NCI-H2196 treated with DMSO at 0.1 percent for 48 hours (cell line): ENCODE results near the gene KRTAP12-1.

Source experiments
- DNase-seq: peaks from one replicate; lab custom pipeline; 2025; ENCODE audit not compliant: unreplicated experiment; lab: John Stamatoyannopoulos, UW

The KRTAP12-1 gene, protein sequence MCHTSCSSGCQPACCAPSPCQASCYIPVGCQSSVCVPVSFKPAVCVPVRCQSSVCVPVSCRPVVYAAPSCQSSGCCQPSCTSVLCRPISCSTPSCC

DNA sequence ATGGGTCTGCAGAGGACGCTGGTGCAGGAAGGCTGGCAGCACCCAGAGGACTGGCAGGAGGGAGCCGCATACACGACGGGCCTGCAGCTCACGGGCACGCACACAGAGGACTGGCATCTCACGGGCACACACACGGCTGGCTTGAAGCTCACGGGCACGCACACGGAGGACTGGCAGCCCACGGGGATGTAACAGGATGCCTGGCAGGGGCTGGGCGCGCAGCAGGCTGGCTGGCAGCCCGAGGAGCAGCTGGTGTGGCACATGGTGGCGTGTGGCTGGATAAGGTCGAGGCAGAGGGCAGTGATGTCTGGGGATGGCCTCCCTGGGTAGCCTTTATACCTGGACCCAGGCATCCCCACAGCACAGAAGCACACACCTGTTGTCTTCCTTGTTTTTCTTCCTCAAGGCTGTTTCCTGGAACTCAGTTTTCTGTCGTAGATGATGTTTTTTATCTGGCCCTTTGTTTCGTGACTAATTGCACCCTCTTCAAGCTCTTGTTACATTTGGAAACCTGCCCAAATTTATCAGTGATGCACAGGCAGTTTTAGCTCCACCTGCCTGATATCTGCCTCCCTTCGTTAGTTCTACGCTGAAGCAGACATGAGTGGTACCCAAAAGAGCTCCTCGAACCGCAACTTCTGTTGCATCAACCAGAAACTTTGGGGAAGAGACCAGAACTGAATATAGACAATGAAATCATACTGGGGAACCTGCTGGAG, at the start of gene KRTAP12-1:
Gene KRTAP12-1, minus strand, starts transcription at position 303 of the 719 bp plus-strand sequence. Its CDS starts 40 bp downstream, at position 263.
- peak; percentile 75 for DNase-seq

GRCh38 chr21:44730951-44731579, 49.1 kb upstream of the KRTAP12-1 start:
- no peak for DNase-seq

- no peak for DNase-seq
Observed at GRCh38 chr21:44730028-44730395, 48.0 kb upstream of the KRTAP12-1 start.

DNA sequence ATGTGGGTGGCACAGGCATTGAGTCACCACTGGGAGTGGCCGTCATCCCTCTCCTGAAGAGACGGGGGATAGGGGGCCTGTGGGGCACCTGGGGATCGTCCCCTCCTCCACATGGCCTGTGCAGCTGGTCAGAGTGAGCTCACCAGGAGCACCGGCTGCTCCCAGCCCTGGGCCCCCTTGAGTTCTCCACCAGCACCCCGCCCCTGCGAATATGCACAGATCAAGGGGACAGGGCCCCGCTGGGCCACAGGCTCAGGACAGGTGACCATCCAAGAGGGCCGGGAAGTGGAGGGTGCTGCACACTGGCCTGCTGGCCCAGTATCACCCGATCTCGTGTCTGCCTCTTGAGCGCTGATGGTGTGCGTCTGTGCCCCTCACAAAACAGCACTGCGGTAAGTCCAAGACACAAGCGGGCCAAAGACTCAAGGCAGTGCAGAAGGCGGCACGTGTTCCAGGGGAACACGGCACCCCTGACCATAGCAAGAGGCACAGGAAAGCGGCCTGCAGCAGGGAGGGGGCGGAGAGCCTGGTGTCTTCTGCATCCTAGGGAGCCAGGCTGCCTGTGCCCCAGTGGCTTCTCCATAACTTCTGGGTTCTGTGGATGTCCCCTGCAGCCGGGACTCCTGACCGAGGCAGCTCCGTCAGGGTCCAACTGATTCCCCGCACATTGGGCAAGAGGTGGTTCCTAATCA, 47.5 kb upstream of the KRTAP12-1 start:
- DNase-seq = no peak

GRCh38 chr21:44728716-44729115, 46.8 kb upstream of the KRTAP12-1 start:
- no peak for DNase-seq

DNA sequence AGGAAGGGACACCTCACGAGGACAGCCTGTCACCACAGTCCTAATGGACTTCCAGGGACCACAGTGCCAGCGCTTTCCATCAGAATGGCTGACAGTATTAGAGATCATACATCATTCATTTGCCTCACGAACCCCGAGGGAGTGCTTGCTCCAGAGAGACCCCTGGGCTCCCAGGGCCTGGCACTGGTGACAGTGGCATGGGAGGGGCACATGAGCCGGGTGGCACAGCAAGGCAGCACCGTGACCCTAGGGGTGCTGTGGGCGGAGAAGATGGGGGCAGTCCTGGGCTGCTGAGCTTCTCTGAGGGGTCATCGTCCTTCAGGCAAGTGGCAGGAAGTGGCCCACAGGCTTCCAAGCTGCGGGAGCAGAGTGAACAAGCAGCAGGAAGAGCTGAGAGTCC, 45.8 kb upstream of the KRTAP12-1 start:
- no peak for DNase-seq

GRCh38 chr21:44727321-44727720, 45.4 kb upstream of the KRTAP12-1 start:
- DNase-seq = no peak

- no peak for DNase-seq
Observed at GRCh38 chr21:44726826-44727225, 44.9 kb upstream of the KRTAP12-1 start.

DNA sequence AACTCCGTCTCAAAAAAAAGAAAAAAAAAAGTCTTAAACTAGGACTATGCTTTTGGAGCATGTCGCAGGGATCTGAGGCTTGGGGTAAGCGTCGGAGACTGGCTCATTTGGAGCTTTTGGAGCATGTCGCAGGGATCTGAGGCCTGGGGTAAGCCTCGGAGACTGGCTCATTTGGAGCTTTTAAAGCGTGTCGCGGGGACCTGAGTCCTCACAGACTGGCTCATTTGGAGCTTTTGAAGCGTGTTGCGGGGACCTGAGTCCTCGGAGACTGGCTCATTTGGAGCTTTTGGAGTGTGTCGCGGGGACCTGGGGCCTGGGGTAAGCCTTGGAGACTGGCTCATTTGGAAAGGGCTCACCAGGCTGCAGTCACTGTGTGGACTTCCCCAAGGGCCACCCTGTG, 43.0 kb upstream of the KRTAP12-1 start:
- DNase-seq = no peak

- DNase-seq = no peak
Observed at GRCh38 chr21:44724196-44724595, 42.2 kb upstream of the KRTAP12-1 start.

DNA sequence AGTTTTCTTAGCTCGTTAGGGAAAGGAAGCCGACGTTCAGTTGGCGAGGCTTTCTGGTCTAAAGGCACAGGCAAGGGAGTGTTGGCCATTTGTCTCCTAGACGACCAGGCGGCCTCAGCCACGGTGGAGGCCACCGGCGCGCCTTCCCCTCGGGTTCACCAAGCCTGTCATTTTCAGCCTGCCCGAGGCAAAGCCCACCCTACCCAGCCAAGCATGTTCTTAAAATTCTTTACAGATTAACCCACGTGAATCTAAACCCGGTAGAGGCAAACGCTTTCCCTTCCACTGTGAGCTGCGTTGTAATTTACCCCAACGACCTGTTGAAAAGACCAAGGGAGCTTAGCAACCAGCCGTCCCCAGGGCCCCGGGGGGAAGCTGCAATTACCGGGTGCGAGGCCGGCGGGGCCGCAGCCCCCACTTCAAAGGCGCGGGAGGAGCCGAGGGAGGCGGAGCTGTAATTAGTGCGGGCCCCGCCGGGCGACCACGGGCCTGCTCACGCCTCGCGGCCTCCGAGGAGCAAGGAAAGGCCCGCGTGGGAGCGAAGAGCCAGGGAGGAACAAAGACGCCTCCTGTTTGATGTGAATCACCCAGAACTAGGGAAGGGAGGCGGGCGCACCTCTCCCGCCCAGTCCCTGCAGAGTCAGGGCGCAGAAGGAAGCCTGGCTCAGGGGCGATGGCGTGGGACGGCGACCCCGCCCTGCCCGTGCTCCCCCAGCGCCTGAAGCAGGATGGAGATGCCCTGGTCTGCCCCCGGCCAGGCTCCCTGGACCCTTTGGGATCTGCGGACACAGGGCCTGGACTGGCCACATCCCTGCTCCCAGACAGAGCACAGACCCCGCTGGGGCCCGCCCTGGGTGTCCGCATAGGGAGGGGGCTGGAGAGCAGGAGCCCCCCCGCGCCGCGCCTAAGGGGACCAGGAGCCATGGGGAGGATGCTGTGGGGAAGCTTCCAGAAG, 41.5 kb upstream of the KRTAP12-1 start:
- DNase-seq = no peak

GRCh38 chr21:44722731-44723130, 40.8 kb upstream of the KRTAP12-1 start:
- DNase-seq = no peak

GRCh38 chr21:44720170-44720569, 38.2 kb upstream of the KRTAP12-1 start:
- no peak for DNase-seq

GRCh38 chr21:44718571-44718970, 36.6 kb upstream of the KRTAP12-1 start:
- no peak for DNase-seq

- no peak for DNase-seq
Observed at GRCh38 chr21:44718093-44718492, 36.1 kb upstream of the KRTAP12-1 start.

DNA sequence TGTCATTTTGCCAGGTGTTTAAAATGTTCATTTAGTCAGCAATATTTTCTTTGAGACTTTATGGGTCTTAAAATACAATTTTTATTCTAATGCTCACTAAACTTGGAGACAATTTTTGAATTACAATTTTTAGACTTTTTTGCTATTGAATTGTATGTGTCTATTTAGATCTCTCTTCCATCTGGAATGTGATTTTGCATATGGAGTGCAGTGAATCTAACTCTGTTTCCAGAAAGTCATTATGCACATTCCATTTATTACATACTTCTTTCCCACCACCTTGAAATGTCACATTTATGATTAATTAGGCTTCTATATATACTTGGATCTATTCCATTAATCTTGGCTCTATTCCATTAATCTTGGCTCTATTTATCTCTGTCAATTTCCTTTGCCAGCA, 35.0 kb upstream of the KRTAP12-1 start:
- DNase-seq = no peak

DNA sequence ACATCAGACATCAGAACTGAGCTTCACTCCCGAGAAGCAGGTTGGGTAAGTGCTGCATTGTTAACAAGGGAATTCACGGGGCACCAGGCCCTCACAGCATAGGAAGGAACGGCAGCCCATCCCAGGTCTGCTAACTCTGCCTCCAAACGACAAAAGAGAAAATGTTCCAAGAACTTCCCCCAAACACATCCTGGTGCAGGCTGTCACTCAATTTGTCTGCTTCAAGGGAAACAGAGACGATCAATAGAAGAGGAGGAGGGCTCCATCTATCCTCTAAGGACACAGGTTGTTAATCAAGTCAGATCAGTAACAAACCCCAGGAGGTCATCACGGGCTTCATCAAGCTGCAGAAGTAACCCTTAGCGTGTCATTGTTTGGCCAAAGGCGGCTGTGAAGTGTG, 32.9 kb upstream of the KRTAP12-1 start:
- DNase-seq = no peak

DNA sequence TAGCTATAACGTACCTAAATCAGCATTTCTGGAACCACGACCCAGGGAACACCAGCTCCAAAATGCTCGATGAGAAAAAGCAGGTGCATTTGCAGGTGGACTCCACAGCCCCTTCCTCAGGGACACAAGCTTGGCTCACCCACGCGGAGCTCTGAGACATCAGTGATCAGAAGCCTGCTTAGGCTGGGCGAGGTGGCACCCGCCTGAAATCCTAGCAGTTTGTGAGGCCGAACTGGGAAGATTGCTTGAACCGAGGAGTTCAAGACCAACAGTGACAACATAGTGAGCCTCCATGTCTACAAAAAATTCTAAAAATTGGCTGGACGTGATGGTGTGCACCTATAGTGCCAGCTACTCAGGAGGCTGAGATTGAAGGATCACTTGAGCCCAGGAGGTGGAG, 31.9 kb upstream of the KRTAP12-1 start:
- DNase-seq = no peak

DNA sequence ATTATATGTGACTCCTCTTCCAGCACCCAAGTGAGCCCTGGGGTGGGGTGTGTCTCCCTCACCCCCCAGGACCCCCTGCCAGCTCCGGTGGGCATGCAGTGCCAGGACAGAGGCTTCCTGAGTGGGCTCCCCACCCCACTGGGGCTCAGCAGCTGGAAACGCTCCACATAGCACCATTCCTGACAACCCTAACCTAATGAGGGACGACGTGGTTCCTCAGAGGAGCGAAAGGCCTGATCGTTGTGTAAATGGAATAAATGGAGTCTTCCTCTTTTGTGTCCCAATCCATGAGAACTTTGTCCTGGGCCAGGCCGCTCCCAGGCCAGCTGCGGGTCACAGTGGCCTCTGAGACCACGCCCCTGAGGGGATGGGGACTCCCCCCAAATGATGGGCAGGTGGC, 31.2 kb upstream of the KRTAP12-1 start:
- DNase-seq = no peak

- DNase-seq = no peak
Observed at GRCh38 chr21:44712203-44713028, 30.5 kb upstream of the KRTAP12-1 start.
